Measurements from ENCODE around the gene GRM4. TPM values are rescaled to one million over a fixed set of nuclear protein-coding genes. Genes with fewer than 3 reads are reported as not detected.

Gene GRM4
- total RNA-seq, 6 experiments from 2014 or later: not detected

DNA sequence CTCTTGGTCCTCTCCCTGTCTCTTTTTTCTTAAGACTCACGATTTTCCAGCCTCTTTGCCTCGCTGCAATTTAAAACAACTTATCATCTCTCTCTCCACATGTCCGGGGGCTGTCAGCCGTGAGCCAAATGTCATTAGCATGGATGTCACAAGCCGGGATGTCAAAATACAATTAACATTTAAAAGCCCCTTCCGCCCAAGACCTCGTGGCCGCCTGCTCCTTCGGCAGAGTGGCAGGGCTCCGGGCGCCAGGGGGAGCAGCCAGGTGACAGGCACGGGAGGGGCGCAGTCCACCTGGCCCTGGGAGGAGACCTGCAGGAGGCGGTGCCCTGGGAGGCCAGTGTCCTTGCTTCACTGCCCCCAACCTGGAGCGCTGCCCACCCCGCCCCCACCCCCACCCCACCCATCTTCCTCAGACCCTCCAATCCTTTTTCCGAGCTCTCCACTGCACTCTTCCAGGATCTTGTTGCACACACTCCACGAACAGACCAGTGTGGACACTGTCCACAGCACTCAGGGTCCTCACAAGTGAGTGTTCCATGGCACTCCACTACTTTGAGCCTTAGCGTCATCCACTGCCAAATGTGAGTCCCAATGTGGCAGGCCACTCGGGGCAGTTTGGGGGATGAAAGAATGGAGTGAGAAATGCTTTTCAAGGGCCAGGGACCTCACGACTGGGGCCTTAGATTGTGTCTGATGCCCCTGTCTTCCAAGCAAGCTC lies 5.6 kb upstream of the GRM4 start:
- H3K9me3 ChIP-seq: no peaks in the 10 kb centered on the region
- intact Hi-C loops (cut with DNase I): loop anchor here (5.0 to 10.0 kb wide), 3 partner anchors 97 to 387 kb away; no protein-coding TSS in a partner anchor
- no peak overlapping the region for H3K4me3 ChIP-seq
- no peak for DNase-seq
- TF ChIP-seq POLR2A (IDR thresholded peaks at IDR 0.05): no peak
- TF ChIP-seq, protein P1, sequence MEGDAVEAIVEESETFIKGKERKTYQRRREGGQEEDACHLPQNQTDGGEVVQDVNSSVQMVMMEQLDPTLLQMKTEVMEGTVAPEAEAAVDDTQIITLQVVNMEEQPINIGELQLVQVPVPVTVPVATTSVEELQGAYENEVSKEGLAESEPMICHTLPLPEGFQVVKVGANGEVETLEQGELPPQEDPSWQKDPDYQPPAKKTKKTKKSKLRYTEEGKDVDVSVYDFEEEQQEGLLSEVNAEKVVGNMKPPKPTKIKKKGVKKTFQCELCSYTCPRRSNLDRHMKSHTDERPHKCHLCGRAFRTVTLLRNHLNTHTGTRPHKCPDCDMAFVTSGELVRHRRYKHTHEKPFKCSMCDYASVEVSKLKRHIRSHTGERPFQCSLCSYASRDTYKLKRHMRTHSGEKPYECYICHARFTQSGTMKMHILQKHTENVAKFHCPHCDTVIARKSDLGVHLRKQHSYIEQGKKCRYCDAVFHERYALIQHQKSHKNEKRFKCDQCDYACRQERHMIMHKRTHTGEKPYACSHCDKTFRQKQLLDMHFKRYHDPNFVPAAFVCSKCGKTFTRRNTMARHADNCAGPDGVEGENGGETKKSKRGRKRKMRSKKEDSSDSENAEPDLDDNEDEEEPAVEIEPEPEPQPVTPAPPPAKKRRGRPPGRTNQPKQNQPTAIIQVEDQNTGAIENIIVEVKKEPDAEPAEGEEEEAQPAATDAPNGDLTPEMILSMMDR (IDR thresholded peaks at IDR 0.05): no peak
- H3K27ac ChIP-seq: no peak overlapping the region
- H3K27me3 ChIP-seq: peaks cover 0 to 9% of the 10 kb centered on the region in 2 donors
- no peaks in the 10 kb centered on the region for H3K36me3 ChIP-seq
- no peaks in the 10 kb centered on the region for H3K4me1 ChIP-seq
- 26% methylated on average over 9 of the region's 21 CpGs for WGBS (ENCODE audit: insufficient coverage, low coverage, low lambda C conversion rate, missing lambda C conversion rate)
- no peak for ATAC-seq

DNA sequence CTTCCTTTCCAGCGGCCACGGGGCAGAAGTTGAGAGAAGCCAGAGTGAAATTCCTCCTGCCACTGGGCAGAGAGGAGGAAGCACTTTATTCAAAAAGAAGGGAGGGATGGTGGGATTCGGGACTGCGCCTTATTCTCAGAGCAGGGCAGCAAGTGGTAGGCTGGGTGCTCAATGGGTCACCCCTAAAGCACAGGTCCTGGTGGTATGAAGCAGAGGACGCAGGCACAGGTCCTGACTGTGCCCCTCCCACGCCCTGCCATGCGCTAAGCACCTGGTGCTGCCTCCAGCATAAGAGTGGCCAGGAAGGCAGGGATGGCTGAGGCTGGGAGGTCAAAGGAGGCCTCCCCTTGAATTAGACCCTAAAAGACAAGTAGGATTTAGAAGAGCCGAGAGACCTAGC lies 4.9 kb upstream of the GRM4 start:
- TF ChIP-seq POLR2A (IDR thresholded peaks at IDR 0.05): no peak
- TF ChIP-seq, protein P1 (IDR thresholded peaks at IDR 0.05): no peak
- H3K4me1 ChIP-seq: no peaks in the 10 kb centered on the region
- DNase-seq (no peak), ATAC-seq (no peak)
- H3K27ac ChIP-seq: no peak overlapping the region
- intact Hi-C loops (cut with DNase I): loop anchor here (5.0 to 10.0 kb wide), 3 partner anchors 96 to 386 kb away; no protein-coding TSS in a partner anchor
- H3K4me3 ChIP-seq: no peak overlapping the region
- H3K27me3 ChIP-seq: peaks cover 0 to 9% of the 10 kb centered on the region in 2 donors
- no peaks in the 10 kb centered on the region for H3K36me3 ChIP-seq
- 28% methylated on average over 5 of the region's 8 CpGs for WGBS (ENCODE audit: insufficient coverage, low coverage, low lambda C conversion rate, missing lambda C conversion rate)
- H3K9me3 ChIP-seq: no peaks in the 10 kb centered on the region

DNA sequence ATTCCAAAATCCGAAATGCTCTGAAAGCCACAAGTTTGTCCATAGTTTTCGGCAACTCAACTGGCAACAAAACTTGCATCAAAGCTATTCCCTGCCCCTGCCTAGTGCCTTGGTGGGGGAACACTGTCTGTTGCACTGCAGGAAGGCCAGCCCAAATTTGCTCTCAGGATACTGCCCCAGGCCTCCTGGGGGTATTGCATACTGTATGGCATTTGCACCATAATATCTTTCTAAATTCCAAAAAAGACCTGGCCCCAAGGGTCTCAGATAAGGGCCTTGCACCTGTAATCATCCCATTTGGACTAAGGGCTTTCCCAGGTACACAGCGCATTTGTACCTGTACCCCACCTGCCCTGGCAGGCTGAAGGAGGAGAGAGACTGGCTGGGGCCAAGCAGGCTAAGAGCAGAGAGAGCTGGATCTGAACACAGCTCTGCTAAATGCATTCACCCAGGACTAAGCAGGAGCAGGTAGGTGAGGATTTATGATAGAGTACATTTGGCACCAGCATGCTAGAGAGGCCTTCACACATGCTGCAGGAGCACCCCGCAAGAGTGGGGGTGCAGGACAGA lies 4.0 kb upstream of the GRM4 start:
- intact Hi-C loops (cut with DNase I): loop anchor here (5.0 to 10.0 kb wide), 3 partner anchors 95 to 385 kb away; no protein-coding TSS in a partner anchor
- Histone ChIP-seq H3K36me3 (no peaks in the 10 kb centered on the region), H3K27me3 (peaks cover 0 to 3% of the 10 kb centered on the region in 2 donors), H3K4me1 (peaks cover 0 to 2% (median 0%) of the 10 kb centered on the region in 4 donors), H3K4me3 (no peak overlapping the region), H3K9me3 (no peaks in the 10 kb centered on the region), H3K27ac (no peak overlapping the region)
- no peak for TF ChIP-seq POLR2A (IDR thresholded peaks at IDR 0.05)
- TF ChIP-seq, protein P1 (IDR thresholded peaks at IDR 0.05): no peak
- no peak for ATAC-seq
- 46% methylated on average over 2 of the region's 4 CpGs for WGBS (ENCODE audit: insufficient coverage, low coverage, low lambda C conversion rate, missing lambda C conversion rate)
- no peak for DNase-seq

DNA sequence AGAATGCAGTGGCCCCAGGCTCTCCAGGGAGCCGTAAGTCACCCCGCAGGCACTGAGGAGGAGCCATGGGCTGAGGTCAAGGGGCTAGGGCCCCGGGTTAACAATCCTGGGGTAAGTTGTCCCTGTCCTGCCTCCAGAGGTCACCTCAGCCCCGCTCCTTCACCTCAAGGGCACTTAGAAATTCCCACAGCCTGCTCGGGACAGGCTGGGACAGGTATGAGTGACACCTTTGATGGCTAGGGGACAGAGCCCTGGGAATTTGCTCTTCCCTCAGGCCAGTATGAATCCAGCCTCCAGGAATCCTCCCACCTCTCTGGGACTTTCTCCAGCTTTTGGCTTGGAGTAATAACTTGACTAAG lies 3.5 kb upstream of the GRM4 start:
- intact Hi-C loops (cut with DNase I): no loop called here
- Histone ChIP-seq H3K4me1 (peaks cover 0 to 7% (median 2%) of the 10 kb centered on the region in 4 donors), H3K36me3 (no peaks in the 10 kb centered on the region), H3K4me3 (no peak overlapping the region), H3K27me3 (peaks cover 0 to 4% of the 10 kb centered on the region in 2 donors), H3K27ac (no peak overlapping the region), H3K9me3 (no peaks in the 10 kb centered on the region)
- no peak for TF ChIP-seq POLR2A (IDR thresholded peaks at IDR 0.05)
- TF ChIP-seq, protein P1 (IDR thresholded peaks at IDR 0.05): no peak
- WGBS (ENCODE audit: insufficient coverage, low coverage, low lambda C conversion rate, missing lambda C conversion rate): no CpG with 5 or more reads among the region's 5 CpGs
- no peak for DNase-seq
- ATAC-seq: no peak

Data from right lobe of liver (tissue), 6 donors.